ENCODE results near the gene CNOT4. TPM values are rescaled to one million over a fixed set of nuclear protein-coding genes. Genes with fewer than 3 reads are reported as not detected.

CNOT4 gene
- total and polyA plus RNA-seq, 2 donors (not counting 1 experiment from before 2014, with no cell fraction given): 14.9 to 15.9 TPM

GRCh38 chr7:135386776-135387175 is 123.1 kb downstream of the CNOT4 start:
- Histone ChIP-seq H3K4me2 (ENCODE audit: extremely low read depth, insufficient read depth, low read length) (no peak overlapping the region), H3K4me3 (replicated peaks in 1 of 4; ENCODE audit: control extremely low read depth in 1 of 4, insufficient read depth in 1 of 4, low read depth in 3 of 4, low read length in 4 of 4) (no peak overlapping the region)
- DNase-seq (ENCODE audit: low read depth in 2 of 2): no peak

GRCh38 chr7:135386181-135386580 is 123.7 kb downstream of the CNOT4 start:
- Histone ChIP-seq H3K27me3 (ENCODE audit: control insufficient read depth, insufficient read depth, low read length) (no peaks in the 10 kb centered on the region), H3K4me1 (ENCODE audit: control insufficient read depth, extremely low read depth, insufficient read depth, low read length) (peaks cover 3% of the 10 kb centered on the region), H2AFZ (ENCODE audit: low read length) (no peak overlapping the region), H3K4me2 (ENCODE audit: extremely low read depth, insufficient read depth, low read length) (no peak overlapping the region), H3K9me3 (ENCODE audit: control insufficient read depth, insufficient read depth, low read depth, low read length) (no peaks in the 10 kb centered on the region), H3K9ac (ENCODE audit: insufficient read depth, low read length) (no peak overlapping the region), H3K79me2 (ENCODE audit: control insufficient read depth, insufficient read depth, low read length) (no peaks in the 10 kb centered on the region), H4K20me1 (ENCODE audit: control insufficient read depth, extremely low read depth, insufficient read depth, low read length) (no peaks in the 10 kb centered on the region), H3K27ac (ENCODE audit: insufficient read depth, low read length) (no peak overlapping the region), H3K4me3 (replicated peaks in 1 of 4; ENCODE audit: control extremely low read depth in 1 of 4, insufficient read depth in 1 of 4, low read depth in 3 of 4, low read length in 4 of 4) (no peak overlapping the region), H3K36me3 (ENCODE audit: control insufficient read depth, insufficient read depth, low read length) (no peaks in the 10 kb centered on the region)
- TF ChIP-seq CTCF (conservative IDR thresholded peaks at IDR 0.05 in 1 of 2, IDR thresholded peaks at IDR 0.05 in 1 of 2; ENCODE audit: low read depth in 1 of 2, low read length in 2 of 2) (no peak), EZH2 (IDR thresholded peaks at IDR 0.05; ENCODE audit: low read length, missing control alignments) (no peak)
- DNase-seq (ENCODE audit: low read depth in 2 of 2): peak in 1 of 2 donors; percentile 24

More at GRCh38 chr7:135386776-135387175, 123.1 kb downstream of the CNOT4 start:
- no peaks in the 10 kb centered on the region for H3K9me3 ChIP-seq (ENCODE audit: control insufficient read depth, insufficient read depth, low read depth, low read length)
- no peak overlapping the region for H3K9ac ChIP-seq (ENCODE audit: insufficient read depth, low read length)
- H3K27ac ChIP-seq (ENCODE audit: insufficient read depth, low read length): no peak overlapping the region
- H3K79me2 ChIP-seq (ENCODE audit: control insufficient read depth, insufficient read depth, low read length): no peaks in the 10 kb centered on the region
- TF ChIP-seq CTCF (conservative IDR thresholded peaks at IDR 0.05 in 1 of 2, IDR thresholded peaks at IDR 0.05 in 1 of 2; ENCODE audit: low read depth in 1 of 2, low read length in 2 of 2) (no peak), EZH2 (IDR thresholded peaks at IDR 0.05; ENCODE audit: low read length, missing control alignments) (no peak)
- H4K20me1 ChIP-seq (ENCODE audit: control insufficient read depth, extremely low read depth, insufficient read depth, low read length): no peaks in the 10 kb centered on the region
- no peaks in the 10 kb centered on the region for H3K36me3 ChIP-seq (ENCODE audit: control insufficient read depth, insufficient read depth, low read length)
- no peaks in the 10 kb centered on the region for H3K27me3 ChIP-seq (ENCODE audit: control insufficient read depth, insufficient read depth, low read length)
- peaks cover 3% of the 10 kb centered on the region for H3K4me1 ChIP-seq (ENCODE audit: control insufficient read depth, extremely low read depth, insufficient read depth, low read length)
- no peak overlapping the region for H2AFZ ChIP-seq (ENCODE audit: low read length)

GRCh38 chr7:135385209-135385608 is 124.7 kb downstream of the CNOT4 start:
- no peak overlapping the region for H2AFZ ChIP-seq (ENCODE audit: low read length)
- no peak overlapping the region for H3K4me2 ChIP-seq (ENCODE audit: extremely low read depth, insufficient read depth, low read length)
- no peaks in the 10 kb centered on the region for H3K79me2 ChIP-seq (ENCODE audit: control insufficient read depth, insufficient read depth, low read length)
- peaks cover 3% of the 10 kb centered on the region for H3K4me1 ChIP-seq (ENCODE audit: control insufficient read depth, extremely low read depth, insufficient read depth, low read length)
- no peak overlapping the region for H3K4me3 ChIP-seq (replicated peaks in 1 of 4; ENCODE audit: control extremely low read depth in 1 of 4, insufficient read depth in 1 of 4, low read depth in 3 of 4, low read length in 4 of 4)
- no peaks in the 10 kb centered on the region for H3K27me3 ChIP-seq (ENCODE audit: control insufficient read depth, insufficient read depth, low read length)
- no peak overlapping the region for H3K27ac ChIP-seq (ENCODE audit: insufficient read depth, low read length)
- H3K9ac ChIP-seq (ENCODE audit: insufficient read depth, low read length): no peak overlapping the region
- DNase-seq (ENCODE audit: low read depth in 2 of 2): peak; percentile 6 to 63
- no peaks in the 10 kb centered on the region for H4K20me1 ChIP-seq (ENCODE audit: control insufficient read depth, extremely low read depth, insufficient read depth, low read length)
- no peaks in the 10 kb centered on the region for H3K36me3 ChIP-seq (ENCODE audit: control insufficient read depth, insufficient read depth, low read length)
- TF ChIP-seq CTCF (conservative IDR thresholded peaks at IDR 0.05 in 1 of 2, IDR thresholded peaks at IDR 0.05 in 1 of 2; ENCODE audit: low read depth in 1 of 2, low read length in 2 of 2) (no peak), EZH2 (IDR thresholded peaks at IDR 0.05; ENCODE audit: low read length, missing control alignments) (no peak)
- H3K9me3 ChIP-seq (ENCODE audit: control insufficient read depth, insufficient read depth, low read depth, low read length): no peaks in the 10 kb centered on the region

All from fibroblast of lung (primary cell).